Measurements from ENCODE around the gene TIPARP. TPM values are rescaled to one million over a fixed set of nuclear protein-coding genes. Genes with fewer than 3 reads are reported as not detected.

Gene TIPARP
- total and polyA plus RNA-seq, 4 donors, result 4.4 to 13.6 (median 8.8) TPM

GRCh38 chr3:156716105-156716862, 41.9 kb downstream of the TIPARP start:
- no peaks in the 10 kb centered on the region for H3K27me3 ChIP-seq (ENCODE audit: control insufficient read depth in 4 of 4, insufficient read depth in 4 of 4, low read length in 3 of 4)
- 80% methylated on average over 6 of the region's 6 CpGs for WGBS
- TF ChIP-seq RXRA (IDR thresholded peaks at IDR 0.05) (no peak), SP1 (IDR thresholded peaks at IDR 0.05) (no peak), REST (IDR thresholded peaks at IDR 0.05) (no peak), GABPA (IDR thresholded peaks at IDR 0.05 in 1 of 2, conservative IDR thresholded peaks at IDR 0.05 in 1 of 2) (no peak), HNF4A (conservative IDR thresholded peaks at IDR 0.05) (no peak), MAX (IDR thresholded peaks at IDR 0.05) (no peak), YY1 (IDR thresholded peaks at IDR 0.05) (no peak), JUND (IDR thresholded peaks at IDR 0.05) (no peak), ZBTB33 (IDR thresholded peaks at IDR 0.05) (no peak), EGR1 (IDR thresholded peaks at IDR 0.05; ENCODE audit: low read depth in 2 of 2) (no peak), HNF4G (IDR thresholded peaks at IDR 0.05) (no peak), ATF3 (IDR thresholded peaks at IDR 0.05) (no peak), NR2F2 (IDR thresholded peaks at IDR 0.05) (no peak), CTCF (IDR thresholded peaks at IDR 0.05; ENCODE audit: low read depth, low read length, missing input control) (no peak), RAD21 (IDR thresholded peaks at IDR 0.05) (no peak), FOXA1 (IDR thresholded peaks at IDR 0.05) (no peak), TAF1 (conservative IDR thresholded peaks at IDR 0.05) (no peak), FOXA2 (IDR thresholded peaks at IDR 0.05) (no peak)
- no peaks in the 10 kb centered on the region for H3K4me1 ChIP-seq (ENCODE audit: control insufficient read depth in 4 of 4, insufficient read depth in 4 of 4, low read length in 3 of 4)
- no peak overlapping the region for H3K4me3 ChIP-seq (ENCODE audit: low read depth in 1 of 3, low read length in 3 of 3)
- no peak for DNase-seq (ENCODE audit: low spot score)
- H3K27ac ChIP-seq (ENCODE audit: low read depth in 1 of 2, low read length in 2 of 2), result no peak overlapping the region
- H3K9me3 ChIP-seq (ENCODE audit: control insufficient read depth in 4 of 4, low read length in 3 of 4), result no peaks in the 10 kb centered on the region
- no peak overlapping the region for H3K9ac ChIP-seq (ENCODE audit: low read depth in 1 of 2, low read length in 2 of 2)
- H3K36me3 ChIP-seq (ENCODE audit: control insufficient read depth in 4 of 4, insufficient read depth in 3 of 4, low read depth in 1 of 4, low read length in 3 of 4), result peaks cover 0 to 3% (median under 1%) of the 10 kb centered on the region in 4 donors
